Measurements from ENCODE around the gene GPR3.
"Not testable (repeated sequence)": the region's sequence is repeated elsewhere in the genome, so short reads cannot be mapped to it uniquely, and the experiment has no call there.

Gene GPR3

GRCh38 chr1:27399251-27400025, 7.0 kb downstream of the GPR3 start:
- Histone ChIP-seq H3K27ac (peak overlapping the region in 7 of 11 experiments; percentile 2 to 44 (median 16); a peak in 5 of 22 replicates), H3K27me3 (no peaks in the 10 kb centered on the region), H3K36me3 (no peaks in the 10 kb centered on the region; a peak in 2 of 22 replicates), H3K9ac (peak overlapping the region in 7 of 11 experiments; percentile 0 to 46 (median 36); a peak in 4 of 22 replicates), H3K4me2 (no peak overlapping the region), H3K4me3 (no peak overlapping the region), H3K4me1 (peaks cover 38 to 77% (median 58%) of the 10 kb centered on the region in 10 experiments), H3K9me3 (replicated peaks in 1 of 11) (no peaks in the 10 kb centered on the region), H4K20me1 (peaks cover 0 to 47% (median 8%) of the 10 kb centered on the region in 11 experiments; a peak in 9 of 22 replicates)
- no peak for TF ChIP-seq Cebpa-rat (IDR thresholded peaks at IDR 0.05)

DNA sequence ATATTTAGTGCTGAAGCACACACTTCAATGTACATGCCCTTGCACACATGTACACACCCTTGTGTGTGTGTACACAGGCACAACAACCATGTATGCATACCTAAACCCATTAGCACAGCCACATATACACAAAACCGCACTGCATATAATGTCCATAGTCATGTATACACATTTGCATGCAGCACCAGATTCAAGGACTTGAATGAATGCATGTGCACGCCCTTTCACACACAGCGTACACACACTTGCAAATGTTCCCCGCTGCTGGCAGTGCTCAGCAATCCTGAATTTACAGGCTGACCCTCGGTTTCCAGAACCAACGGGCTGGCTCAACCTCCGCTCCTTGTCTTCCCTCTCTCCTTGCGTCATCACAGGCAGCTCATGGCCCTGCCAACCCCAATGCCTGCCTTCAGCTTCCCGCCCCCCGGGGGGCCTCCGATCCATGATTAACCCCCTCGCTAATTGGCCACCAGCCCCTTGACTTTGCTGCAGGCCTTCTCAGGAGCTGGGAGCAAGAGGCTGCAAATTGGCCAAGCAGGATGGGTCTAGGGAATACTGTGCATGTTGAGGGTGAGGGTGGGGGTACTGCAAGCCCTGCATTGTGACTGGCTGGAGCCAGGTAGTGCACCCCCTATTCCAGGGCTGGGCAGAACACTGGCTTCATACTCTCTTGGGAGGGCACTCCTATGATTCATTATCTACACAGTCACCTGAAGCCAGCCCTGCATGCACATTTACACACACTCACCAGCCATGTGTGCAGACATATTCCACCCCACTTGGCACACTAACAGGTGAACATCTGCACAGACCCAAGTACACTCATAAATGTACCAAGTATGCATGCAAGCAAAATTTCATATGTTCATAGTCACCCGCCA, 7.9 kb downstream of the GPR3 start:
- Histone ChIP-seq H3K36me3 (peaks cover 0 to 5% (median 0%) of the 10 kb centered on the region in 11 experiments; a peak in 3 of 22 replicates), H3K9me3 (replicated peaks in 1 of 11) (no peaks in the 10 kb centered on the region), H3K27me3 (no peaks in the 10 kb centered on the region), H4K20me1 (peaks cover 0 to 56% (median 10%) of the 10 kb centered on the region in 11 experiments; a peak in 9 of 22 replicates), H3K4me2 (no peak overlapping the region), H3K27ac (no peak overlapping the region), H3K9ac (no peak overlapping the region), H3K4me3 (no peak overlapping the region), H3K4me1 (peaks cover 47 to 86% (median 66%) of the 10 kb centered on the region in 10 experiments)
- TF ChIP-seq Cebpa-rat (IDR thresholded peaks at IDR 0.05) = no peak

- H4K20me1 ChIP-seq = peaks cover 0 to 61% (median 10%) of the 10 kb centered on the region in 11 experiments; a peak in 9 of 22 replicates
- H3K9me3 ChIP-seq (replicated peaks in 1 of 11) = no peaks in the 10 kb centered on the region
- no peak overlapping the region; a peak in 1 of 22 replicates for H3K9ac ChIP-seq
- H3K27ac ChIP-seq = no peak overlapping the region
- H3K36me3 ChIP-seq = peaks cover 0 to 7% (median 0%) of the 10 kb centered on the region in 11 experiments; a peak in 5 of 22 replicates
- no peak overlapping the region for H3K4me3 ChIP-seq
- H3K4me1 ChIP-seq = peaks cover 50 to 86% (median 70%) of the 10 kb centered on the region in 10 experiments
- H3K4me2 ChIP-seq = peak overlapping the region in 4 of 11 experiments; percentile 74 to 92 (median 90); a peak in 7 of 22 replicates
- no peak for TF ChIP-seq Cebpa-rat (IDR thresholded peaks at IDR 0.05)
- no peaks in the 10 kb centered on the region for H3K27me3 ChIP-seq
Observed at GRCh38 chr1:27400963-27401341, 8.5 kb downstream of the GPR3 start.

DNA sequence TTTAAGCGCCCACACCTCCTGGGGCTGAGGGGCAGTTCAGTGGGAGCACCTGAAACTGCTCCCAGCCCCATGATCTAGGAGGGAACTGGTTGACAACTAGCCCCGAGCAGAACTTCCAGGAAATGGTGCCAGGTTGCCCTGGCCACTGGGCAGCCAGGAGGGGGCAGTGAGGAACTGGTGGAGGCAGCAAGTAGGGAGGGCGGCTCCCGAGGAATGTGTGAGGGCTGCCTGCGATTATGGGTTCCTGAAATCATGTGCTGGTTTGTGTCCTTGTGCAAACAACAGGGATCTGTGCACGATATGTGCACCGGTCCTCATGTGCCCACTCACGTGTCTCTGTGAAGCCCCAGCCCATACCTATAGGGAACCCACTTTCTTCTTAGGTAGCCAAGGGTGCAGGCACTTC, 9.9 kb downstream of the GPR3 start:
- H3K4me3 ChIP-seq = peak overlapping the region in 3 of 10 experiments; percentile 32 to 48 (median 41); a peak in 5 of 20 replicates
- no peaks in the 10 kb centered on the region for H3K9me3 ChIP-seq (replicated peaks in 1 of 11)
- peaks cover 4 to 19% (median 7%) of the 10 kb centered on the region in 11 experiments; a peak in 20 of 22 replicates for H3K36me3 ChIP-seq
- H3K27me3 ChIP-seq = no peaks in the 10 kb centered on the region
- TF ChIP-seq Cebpa-rat (IDR thresholded peaks at IDR 0.05) = no peak
- peaks cover 64 to 89% (median 77%) of the 10 kb centered on the region in 10 experiments for H3K4me1 ChIP-seq
- H4K20me1 ChIP-seq = peaks cover 0 to 72% (median 14%) of the 10 kb centered on the region in 11 experiments; a peak in 10 of 22 replicates
- peak overlapping the region; percentile 16 to 86 (median 71); a peak in 20 of 22 replicates for H3K27ac ChIP-seq
- peak overlapping the region in 10 of 11 experiments; percentile 22 to 80 (median 64); a peak in 17 of 22 replicates for H3K9ac ChIP-seq
- H3K4me2 ChIP-seq = peak overlapping the region; percentile 74 to 93 (median 89)

GRCh38 chr1:27403065-27403726, 10.8 kb downstream of the GPR3 start:
- no peaks in the 10 kb centered on the region for H3K27me3 ChIP-seq
- peak overlapping the region in 9 of 10 experiments; percentile 12 to 48 (median 33); a peak in 14 of 20 replicates for H3K4me3 ChIP-seq
- no peaks in the 10 kb centered on the region for H3K9me3 ChIP-seq (replicated peaks in 1 of 11)
- H3K36me3 ChIP-seq = peaks cover 12 to 27% (median 16%) of the 10 kb centered on the region in 11 experiments
- peak overlapping the region; percentile 74 to 93 (median 89) for H3K4me2 ChIP-seq
- peaks cover 72 to 97% (median 80%) of the 10 kb centered on the region in 10 experiments for H3K4me1 ChIP-seq
- no peak for TF ChIP-seq Cebpa-rat (IDR thresholded peaks at IDR 0.05)
- H3K9ac ChIP-seq = peak overlapping the region; percentile 38 to 80 (median 63); a peak in 21 of 22 replicates
- H3K27ac ChIP-seq = peak overlapping the region; percentile 16 to 86 (median 71); a peak in 21 of 22 replicates
- H4K20me1 ChIP-seq = peaks cover 0 to 80% (median 20%) of the 10 kb centered on the region in 11 experiments; a peak in 11 of 22 replicates

DNA sequence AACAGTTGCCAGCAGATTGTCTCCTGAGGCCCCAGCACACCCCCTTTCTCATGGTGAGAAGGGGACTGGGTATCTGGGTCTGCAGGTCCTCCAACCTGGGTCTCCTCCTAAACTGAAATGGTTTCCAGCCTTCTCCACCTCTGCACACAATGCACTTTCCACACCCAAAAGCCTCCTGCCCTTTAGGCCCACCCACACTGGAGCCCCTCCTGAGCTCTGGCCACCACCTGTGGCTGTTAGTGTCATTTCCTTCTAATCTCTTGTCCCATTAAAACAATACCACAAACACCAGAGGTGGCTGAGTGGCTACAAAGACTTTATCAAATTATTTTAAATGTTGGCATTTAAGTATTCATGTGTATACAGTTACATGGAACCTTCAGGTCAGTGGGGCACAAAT, 11.5 kb downstream of the GPR3 start:
- H3K4me2 ChIP-seq = peak overlapping the region; percentile 74 to 93 (median 89)
- peaks cover 74 to 94% (median 82%) of the 10 kb centered on the region in 10 experiments for H3K4me1 ChIP-seq
- H3K4me3 ChIP-seq = peak overlapping the region in 8 of 10 experiments; percentile 18 to 48 (median 35); a peak in 13 of 20 replicates
- H3K9ac ChIP-seq = peak overlapping the region; percentile 38 to 80 (median 63); a peak in 20 of 22 replicates
- no peaks in the 10 kb centered on the region for H3K9me3 ChIP-seq (replicated peaks in 1 of 11)
- TF ChIP-seq Cebpa-rat (IDR thresholded peaks at IDR 0.05) = no peak
- peaks cover 20 to 34% (median 23%) of the 10 kb centered on the region in 11 experiments for H3K36me3 ChIP-seq
- H3K27ac ChIP-seq = peak overlapping the region; percentile 16 to 86 (median 71); a peak in 21 of 22 replicates
- peaks cover 0 to 80% (median 20%) of the 10 kb centered on the region in 11 experiments; a peak in 11 of 22 replicates for H4K20me1 ChIP-seq
- no peaks in the 10 kb centered on the region for H3K27me3 ChIP-seq

DNA sequence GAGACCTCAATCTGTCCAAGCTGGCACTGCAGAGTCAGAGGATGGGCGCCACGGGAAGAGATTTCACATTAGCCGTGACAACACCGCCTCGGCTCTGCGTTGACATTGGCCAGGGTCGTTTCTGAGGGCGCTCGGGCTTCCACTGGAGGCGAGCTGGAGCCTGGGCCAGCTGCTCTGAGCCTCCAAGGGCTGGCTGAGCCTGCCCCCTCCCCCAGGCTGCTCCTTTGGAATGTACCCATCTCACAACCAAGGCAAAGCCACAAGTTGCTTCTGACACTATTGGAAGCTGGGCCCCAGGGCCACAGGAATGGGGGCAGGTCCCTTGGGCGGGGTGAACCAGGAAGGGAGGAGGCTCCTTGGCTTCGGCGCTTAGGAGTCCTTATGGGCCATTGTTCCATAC, 12.7 kb downstream of the GPR3 start:
- peaks cover 0 to 69% (median 20%) of the 10 kb centered on the region in 11 experiments; a peak in 12 of 22 replicates for H4K20me1 ChIP-seq
- H3K27ac ChIP-seq = peak overlapping the region in 10 of 11 experiments; percentile 16 to 86 (median 72); a peak in 19 of 22 replicates
- H3K4me2 ChIP-seq = peak overlapping the region; percentile 74 to 93 (median 89)
- H3K9me3 ChIP-seq (replicated peaks in 1 of 11) = no peaks in the 10 kb centered on the region
- H3K4me1 ChIP-seq = peaks cover 74 to 90% (median 80%) of the 10 kb centered on the region in 10 experiments
- H3K36me3 ChIP-seq = peaks cover 31 to 46% (median 35%) of the 10 kb centered on the region in 11 experiments
- H3K9ac ChIP-seq = peak overlapping the region; percentile 9 to 80 (median 61); a peak in 16 of 22 replicates
- no peaks in the 10 kb centered on the region for H3K27me3 ChIP-seq
- TF ChIP-seq Cebpa-rat (IDR thresholded peaks at IDR 0.05) = no peak
- no peak overlapping the region for H3K4me3 ChIP-seq

DNA sequence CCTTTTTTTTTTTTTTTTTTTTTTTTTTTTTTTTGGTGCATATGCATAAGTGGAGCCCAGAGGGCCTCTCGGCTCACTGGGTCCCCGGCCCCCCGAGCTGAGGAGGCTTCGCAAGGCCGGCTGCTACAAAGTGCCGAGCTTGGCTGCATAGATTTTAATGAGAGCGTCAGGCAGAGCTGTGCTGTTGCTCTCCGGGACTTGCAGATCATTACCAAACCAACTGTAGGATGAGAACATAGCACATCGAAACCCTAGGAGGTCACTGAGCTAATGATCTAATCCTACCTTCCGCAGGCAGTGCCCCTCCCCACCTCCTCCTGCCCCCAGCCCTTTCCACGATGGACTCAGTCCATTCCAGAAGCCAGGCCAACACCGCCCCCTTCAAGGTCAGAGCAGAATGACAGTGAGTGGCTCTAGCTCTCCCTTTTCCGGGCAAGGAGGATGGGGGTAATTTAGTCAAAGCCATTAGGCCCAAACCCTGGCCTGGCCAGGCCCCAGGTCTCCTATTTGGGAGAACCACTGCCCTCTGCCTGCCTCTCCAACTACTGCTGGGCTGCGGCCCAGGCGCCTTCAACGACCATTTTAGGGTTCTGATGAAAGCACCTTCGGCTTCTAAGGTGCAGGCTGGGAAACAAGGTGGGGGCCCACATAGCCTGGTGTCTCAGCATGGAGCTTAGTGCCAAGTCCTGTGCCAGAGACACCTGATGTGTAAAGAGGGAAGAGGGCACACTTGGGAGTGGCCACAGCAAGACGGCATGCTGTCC, 13.4 kb downstream of the GPR3 start:
- peak overlapping the region in 10 of 11 experiments; percentile 7 to 80 (median 57); a peak in 13 of 22 replicates for H3K9ac ChIP-seq
- peak overlapping the region in 10 of 11 experiments; percentile 32 to 86 (median 72); a peak in 19 of 22 replicates for H3K27ac ChIP-seq
- H3K27me3 ChIP-seq; H3K9me3 ChIP-seq (replicated peaks in 1 of 11); H3K4me3 ChIP-seq: not testable (repeated sequence)
- peaks cover 1 to 70% (median 22%) of the 10 kb centered on the region in 11 experiments; a peak in 15 of 22 replicates for H4K20me1 ChIP-seq
- peak overlapping the region; percentile 74 to 93 (median 89) for H3K4me2 ChIP-seq
- H3K36me3 ChIP-seq = peaks cover 38 to 53% (median 42%) of the 10 kb centered on the region in 11 experiments
- H3K4me1 ChIP-seq = peaks cover 74 to 91% (median 84%) of the 10 kb centered on the region in 10 experiments
